ENCODE results near the gene COL27A1. TPM values are rescaled to one million over a fixed set of nuclear protein-coding genes. Genes with fewer than 3 reads are reported as not detected.
"Not testable (repeated sequence)": the region's sequence is repeated elsewhere in the genome, so short reads cannot be mapped to it uniquely, and the experiment has no call there.

The COL27A1 gene
- total RNA-seq, 2 donors from 2014 or later: 18.5 to 57.1 TPM

- no peak overlapping the region for H3K27ac ChIP-seq
- H3K4me3 ChIP-seq: no peak overlapping the region
- no peak for ATAC-seq (ENCODE audit: insufficient number of reproducible peaks, low FRiP score, low read depth)
- no peaks in the 10 kb centered on the region for H3K27me3 ChIP-seq (replicated peaks; ENCODE audit: insufficient read depth)
- DNase-seq (ENCODE audit: low spot score): no peak
- TF ChIP-seq, protein P1, sequence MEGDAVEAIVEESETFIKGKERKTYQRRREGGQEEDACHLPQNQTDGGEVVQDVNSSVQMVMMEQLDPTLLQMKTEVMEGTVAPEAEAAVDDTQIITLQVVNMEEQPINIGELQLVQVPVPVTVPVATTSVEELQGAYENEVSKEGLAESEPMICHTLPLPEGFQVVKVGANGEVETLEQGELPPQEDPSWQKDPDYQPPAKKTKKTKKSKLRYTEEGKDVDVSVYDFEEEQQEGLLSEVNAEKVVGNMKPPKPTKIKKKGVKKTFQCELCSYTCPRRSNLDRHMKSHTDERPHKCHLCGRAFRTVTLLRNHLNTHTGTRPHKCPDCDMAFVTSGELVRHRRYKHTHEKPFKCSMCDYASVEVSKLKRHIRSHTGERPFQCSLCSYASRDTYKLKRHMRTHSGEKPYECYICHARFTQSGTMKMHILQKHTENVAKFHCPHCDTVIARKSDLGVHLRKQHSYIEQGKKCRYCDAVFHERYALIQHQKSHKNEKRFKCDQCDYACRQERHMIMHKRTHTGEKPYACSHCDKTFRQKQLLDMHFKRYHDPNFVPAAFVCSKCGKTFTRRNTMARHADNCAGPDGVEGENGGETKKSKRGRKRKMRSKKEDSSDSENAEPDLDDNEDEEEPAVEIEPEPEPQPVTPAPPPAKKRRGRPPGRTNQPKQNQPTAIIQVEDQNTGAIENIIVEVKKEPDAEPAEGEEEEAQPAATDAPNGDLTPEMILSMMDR (IDR thresholded peaks at IDR 0.05): no peak
- peaks cover 7% of the 10 kb centered on the region for H3K9me3 ChIP-seq
- H3K4me1 ChIP-seq (ENCODE audit: control insufficient read depth in 1 of 2, low read depth in 2 of 2): no peaks in the 10 kb centered on the region
- no peaks in the 10 kb centered on the region for H3K36me3 ChIP-seq
Measured at GRCh38 chr9:114124666-114125475, 30.5 kb upstream of the COL27A1 start.

GRCh38 chr9:114125476-114126013, 29.8 kb upstream of the COL27A1 start:
- no peak for DNase-seq (ENCODE audit: low spot score)
- ATAC-seq (ENCODE audit: insufficient number of reproducible peaks, low FRiP score, low read depth): no peak
- Histone ChIP-seq H3K4me1 (ENCODE audit: control insufficient read depth in 1 of 2, low read depth in 2 of 2) (no peaks in the 10 kb centered on the region), H3K4me3 (no peak overlapping the region), H3K27ac (no peak overlapping the region), H3K36me3 (no peaks in the 10 kb centered on the region), H3K27me3 (replicated peaks; ENCODE audit: insufficient read depth) (no peaks in the 10 kb centered on the region), H3K9me3 (peaks cover 7% of the 10 kb centered on the region)
- TF ChIP-seq, protein P1 (IDR thresholded peaks at IDR 0.05): no peak

GRCh38 chr9:114126247-114127060, 28.9 kb upstream of the COL27A1 start:
- no peak overlapping the region for H3K4me3 ChIP-seq

DNA sequence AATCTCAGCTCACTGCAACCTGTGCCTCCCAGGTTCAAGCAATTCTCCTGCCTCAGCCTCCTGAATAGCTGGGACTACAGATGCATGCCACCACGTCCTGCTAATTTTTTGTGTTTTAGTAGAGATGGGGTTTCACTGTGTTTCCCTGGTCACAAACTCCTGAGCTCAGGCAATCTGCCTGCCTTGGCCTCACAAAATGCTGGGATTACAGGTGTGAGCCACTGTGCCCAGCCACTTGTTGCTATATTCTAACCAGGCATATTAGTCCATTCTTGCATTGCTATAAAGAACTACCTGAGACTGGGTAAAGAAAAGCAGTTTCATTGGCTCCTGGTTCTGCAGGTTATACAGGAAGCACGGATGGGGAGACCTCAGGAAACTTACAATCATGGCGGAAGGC, 26.6 kb upstream of the COL27A1 start:
- not testable (repeated sequence) for H3K27me3 ChIP-seq (replicated peaks; ENCODE audit: insufficient read depth); DNase-seq (ENCODE audit: low spot score); H3K27ac ChIP-seq; H3K9me3 ChIP-seq; H3K4me1 ChIP-seq (ENCODE audit: control insufficient read depth in 1 of 2, low read depth in 2 of 2); H3K36me3 ChIP-seq; H3K4me3 ChIP-seq; ATAC-seq (ENCODE audit: insufficient number of reproducible peaks, low FRiP score, low read depth)

More at GRCh38 chr9:114126247-114127060, 28.9 kb upstream of the COL27A1 start:
- H3K36me3 ChIP-seq: no peaks in the 10 kb centered on the region
- H3K27ac ChIP-seq: no peak overlapping the region
- ATAC-seq (ENCODE audit: insufficient number of reproducible peaks, low FRiP score, low read depth): no peak
- H3K4me1 ChIP-seq (ENCODE audit: control insufficient read depth in 1 of 2, low read depth in 2 of 2): no peaks in the 10 kb centered on the region
- H3K9me3 ChIP-seq: peaks cover 7% of the 10 kb centered on the region
- TF ChIP-seq, protein P1 (IDR thresholded peaks at IDR 0.05): no peak
- DNase-seq (ENCODE audit: low spot score): no peak
- no peaks in the 10 kb centered on the region for H3K27me3 ChIP-seq (replicated peaks; ENCODE audit: insufficient read depth)

GRCh38 chr9:114130141-114130540, 25.2 kb upstream of the COL27A1 start:
- ATAC-seq (ENCODE audit: insufficient number of reproducible peaks, low FRiP score, low read depth) (no peak), DNase-seq (ENCODE audit: low spot score) (no peak)
- no peak overlapping the region for H3K4me3 ChIP-seq

More at GRCh38 chr9:114130141-114130540, 25.2 kb upstream of the COL27A1 start:
- TF ChIP-seq, protein P1 (IDR thresholded peaks at IDR 0.05): no peak
- H3K9me3 ChIP-seq: peaks cover 7% of the 10 kb centered on the region
- no peaks in the 10 kb centered on the region for H3K4me1 ChIP-seq (ENCODE audit: control insufficient read depth in 1 of 2, low read depth in 2 of 2)
- no peak overlapping the region for H3K27ac ChIP-seq
- no peaks in the 10 kb centered on the region for H3K27me3 ChIP-seq (replicated peaks; ENCODE audit: insufficient read depth)
- H3K36me3 ChIP-seq: no peaks in the 10 kb centered on the region
